Ovary (tissue), 9 donors: Measurements from ENCODE around the gene SKAP2. TPM values are rescaled to one million over a fixed set of nuclear protein-coding genes. Genes with fewer than 3 reads are reported as not detected.

Source experiments
- DNase-seq, 5 donors: peaks; one replicate each; pipeline ENCODE4 v3.0.0-alpha.2; 2019 to 2020
- H3K27ac ChIP-seq, 2 donors: fragments of 200-600 bp; one replicate each; pipeline versions ENCODE4 v1.5.1 to v1.8.0; 2019 to 2022
- H3K27me3 ChIP-seq: fragments of 200-600 bp; one replicate; pipeline ENCODE4 v1.8.0; 2022
- H3K36me3 ChIP-seq: fragments of 200-600 bp; sonication (generic); one replicate; pipeline ENCODE4 v1.5.1; 2019
- H3K4me1 ChIP-seq: one replicate; pipeline ENCODE4 v1.8.1; 2013; ENCODE audit warnings: mild to moderate bottlenecking, moderate library complexity; ENCODE audit not compliant: insufficient read depth
- H3K4me3 ChIP-seq: fragments of 200-600 bp; sonication (generic); one replicate; pipeline ENCODE4 v1.5.1; 2017
- H3K9me3 ChIP-seq, 2 donors: fragments of 200-600 bp in 1 of 2; sonication (generic) in 1 of 2; one replicate each; pipeline versions ENCODE4 v1.5.1 to v1.8.1; 2013 to 2019; ENCODE audit warnings: mild to moderate bottlenecking in 1 of 2, moderate library complexity in 1 of 2
- CTCF ChIP-seq, 3 donors: fragments of 450-650 bp in 2 of 3; fragments of 200-600 bp in 1 of 3; IDR thresholded peaks; one replicate each; pipeline versions ENCODE4 v1.5.1 to v1.8.0; 2016 to 2022; ENCODE audit warnings: antibody characterized with exemption in 3 of 3, mild to moderate bottlenecking in 1 of 3
- EP300 ChIP-seq: sonication (generic); formaldehyde crosslinking; IDR thresholded peaks from one replicate; pipeline ENCODE4 v1.6.1; 2017; ENCODE audit warnings: antibody characterized with exemption
- POLR2A ChIP-seq: fragments of 450-650 bp; IDR thresholded peaks from one replicate; pipeline ENCODE4 v1.6.1; 2017; ENCODE audit warnings: antibody characterized with exemption, mild to moderate bottlenecking, moderate library complexity
- WGBS, 3 donors: extraction: QIAGEN DNeasy Blood & Tissue Kit in 1 of 3; methylation state at CpG; one replicate each; pipeline versions ENCODE4 v1.1.5 to v1.1.7; 2013 to 2017; 5-methylcytosine and 5-hydroxymethylcytosine counted together
- intact Hi-C, 4 donors: fragments of 100-400 bp; cut with DNase I; formaldehyde crosslinking; loops; one replicate each; pipeline versions ENCODE4 v1.11.0 to v1.15.1; 2022 to 2023
- polyA plus RNA-seq, 2 donors: library from polyadenylated mRNA; stranded (reverse); fragments of 200-250 nt in 1 of 2; fragments of 350-450 nt in 1 of 2; fragmentation: Illumina TruSeq in 1 of 2; extraction: RNeasy Lipid Tissue Mini Kit (QIAGEN cat#74804) in 1 of 2; gene quantifications; one replicate each; pipeline ENCODE4 v1.2.3, GENCODE V29; 2013 to 2014
- total RNA-seq, 7 donors: library from RNA; depleted of rRNA in 2 of 7; stranded (reverse); fragments of >200 nt in 2 of 7; fragmentation: NEBNext Ultra II Directional in 3 of 7; extraction: Animal tissue kit (Norgen Biotek cat#: 25700) in 3 of 7; gene quantifications; one replicate each; pipeline versions ENCODE4 v1.1.0 to v1.2.4, GENCODE V29; 2016 to 2023
- donor health status: DM: no; HTN: no; CAD: no; lungs with moderate emphysema.
- donor health status: DM: no; HTN: no; CAD: no.
- donor health status: Bipolar disorder and iron deficiency.
- donor health status: DM: yes; HTN: yes; CAD: no.
- donor health status: DM: no; HTN: no; CAD: no.
- donor health status: DM: yes; HTN: yes; CAD: no.

Gene SKAP2
- total and polyA plus RNA-seq, 9 donors, result 8.6 to 40.8 (median 20.0) TPM

- no peak for TF ChIP-seq POLR2A
- no peak for TF ChIP-seq EP300
- TF ChIP-seq CTCF (IDR thresholded peaks at IDR 0.05), result no peak
- 73% methylated on average over 2 of the region's 2 CpGs for WGBS, 3 donors
- no peaks in the 10 kb centered on the region for H3K9me3 ChIP-seq
- no peaks in the 10 kb centered on the region for H3K4me1 ChIP-seq
- H3K27ac ChIP-seq, result no peak overlapping the region
- H3K36me3 ChIP-seq, result no peaks in the 10 kb centered on the region
- H3K4me3 ChIP-seq, result no peak overlapping the region
- H3K27me3 ChIP-seq, result no peaks in the 10 kb centered on the region
- intact Hi-C loops, result no loop called here
- DNase-seq, result no peak
These were observed 128.3 kb downstream of the SKAP2 start for GRCh38 chr7:26735976-26736600.

GRCh38 chr7:26729150-26729775, 135.1 kb downstream of the SKAP2 start:
- intact Hi-C loops, result no loop called here
- no peaks in the 10 kb centered on the region for H3K27me3 ChIP-seq
- H3K4me3 ChIP-seq, result no peak overlapping the region
- no peak for DNase-seq
- no peak overlapping the region for H3K27ac ChIP-seq
- WGBS, 3 donors, result 83 to 85% (median 84%) methylated on average over 2 of the region's 2 CpGs
- H3K9me3 ChIP-seq, result no peaks in the 10 kb centered on the region
- TF ChIP-seq EP300 (no peak), CTCF (IDR thresholded peaks at IDR 0.05) (no peak), POLR2A (no peak)
- H3K36me3 ChIP-seq, result no peaks in the 10 kb centered on the region
- H3K4me1 ChIP-seq, result no peaks in the 10 kb centered on the region

GRCh38 chr7:26726051-26726450, 138.3 kb downstream of the SKAP2 start:
- intact Hi-C loops, result no loop called here
- Histone ChIP-seq H3K4me1 (no peaks in the 10 kb centered on the region), H3K27ac (no peak overlapping the region), H3K4me3 (no peak overlapping the region), H3K36me3 (no peaks in the 10 kb centered on the region), H3K27me3 (no peaks in the 10 kb centered on the region), H3K9me3 (no peaks in the 10 kb centered on the region)
- TF ChIP-seq CTCF (IDR thresholded peaks at IDR 0.05) (no peak), POLR2A (no peak), EP300 (no peak)
- 28 to 47% (median 36%) methylated on average over 1 of the region's 1 CpG for WGBS, 3 donors
- no peak for DNase-seq

- WGBS, 3 donors, result 3 to 18% (median 5%) methylated on average over 2 of the region's 2 CpGs
- DNase-seq, result no peak
- H3K9me3 ChIP-seq, result no peaks in the 10 kb centered on the region
These were observed 139.6 kb downstream of the SKAP2 start for GRCh38 chr7:26724795-26725194.

More at GRCh38 chr7:26724795-26725194, 139.6 kb downstream of the SKAP2 start:
- Histone ChIP-seq H3K4me3 (no peak overlapping the region), H3K36me3 (no peaks in the 10 kb centered on the region), H3K27me3 (no peaks in the 10 kb centered on the region), H3K27ac (no peak overlapping the region), H3K4me1 (no peaks in the 10 kb centered on the region)
- no peak for TF ChIP-seq EP300
- TF ChIP-seq POLR2A, result no peak
- no peak for TF ChIP-seq CTCF (IDR thresholded peaks at IDR 0.05)
- intact Hi-C loops, result no loop called here
